ENCODE measurements around the gene HOXA4.
A peak's percentile ranks its signal among the peaks of the same experiment; 100 is the strongest.

Gene HOXA4

GRCh38 chr7:27157702-27158431 lies 27.3 kb upstream of the HOXA4 start:
- no peak for DNase-seq

DNA sequence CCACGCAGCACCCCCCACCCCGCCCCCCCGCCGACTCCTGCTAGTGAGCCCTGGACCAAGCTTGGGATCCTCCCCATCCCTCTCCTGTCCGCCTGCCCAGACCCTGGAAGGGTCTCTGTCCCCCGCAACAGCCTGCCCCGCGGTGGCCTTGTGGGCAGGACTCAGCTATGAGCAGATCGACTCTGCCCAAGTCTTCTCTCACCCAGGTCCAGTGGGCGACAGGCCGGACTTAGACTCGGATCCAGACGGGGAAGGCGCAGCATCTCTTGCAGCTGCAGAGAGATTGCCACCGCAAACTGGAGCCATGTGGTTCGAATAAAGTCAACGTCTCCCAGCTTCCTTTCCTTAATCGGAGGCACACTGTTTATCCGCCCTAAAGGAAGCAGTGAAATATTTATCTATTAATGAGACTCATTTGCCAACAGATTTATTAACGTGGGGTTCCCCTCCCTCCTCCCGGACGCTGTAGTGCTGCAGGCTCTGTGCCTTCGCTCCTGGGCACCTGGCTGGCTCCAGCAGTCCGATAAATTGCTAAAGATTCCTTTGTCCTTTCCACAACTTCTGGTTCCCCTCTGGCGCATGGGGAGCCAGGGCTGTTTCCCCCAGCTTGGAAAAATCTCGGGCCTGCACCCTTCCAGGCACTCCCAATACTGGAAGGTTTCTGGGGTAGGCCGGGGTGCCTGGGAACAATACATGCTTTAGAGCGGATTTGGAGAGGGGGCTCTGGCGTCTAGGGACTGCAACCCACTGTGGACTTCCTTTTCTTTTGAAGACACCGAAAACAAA lies 26.6 kb upstream of the HOXA4 start:
- DNase-seq = no peak

GRCh38 chr7:27156508-27156898 lies 25.9 kb upstream of the HOXA4 start, which contains the start of gene HOXA7:
HOXA7 (minus strand) TSS chr7:27156675; CDS start chr7:27156545, 130 bp downstream.
- no peak for DNase-seq

GRCh38 chr7:27155816-27156507 lies 25.4 kb upstream of the HOXA4 start:
- DNase-seq = no peak

DNA sequence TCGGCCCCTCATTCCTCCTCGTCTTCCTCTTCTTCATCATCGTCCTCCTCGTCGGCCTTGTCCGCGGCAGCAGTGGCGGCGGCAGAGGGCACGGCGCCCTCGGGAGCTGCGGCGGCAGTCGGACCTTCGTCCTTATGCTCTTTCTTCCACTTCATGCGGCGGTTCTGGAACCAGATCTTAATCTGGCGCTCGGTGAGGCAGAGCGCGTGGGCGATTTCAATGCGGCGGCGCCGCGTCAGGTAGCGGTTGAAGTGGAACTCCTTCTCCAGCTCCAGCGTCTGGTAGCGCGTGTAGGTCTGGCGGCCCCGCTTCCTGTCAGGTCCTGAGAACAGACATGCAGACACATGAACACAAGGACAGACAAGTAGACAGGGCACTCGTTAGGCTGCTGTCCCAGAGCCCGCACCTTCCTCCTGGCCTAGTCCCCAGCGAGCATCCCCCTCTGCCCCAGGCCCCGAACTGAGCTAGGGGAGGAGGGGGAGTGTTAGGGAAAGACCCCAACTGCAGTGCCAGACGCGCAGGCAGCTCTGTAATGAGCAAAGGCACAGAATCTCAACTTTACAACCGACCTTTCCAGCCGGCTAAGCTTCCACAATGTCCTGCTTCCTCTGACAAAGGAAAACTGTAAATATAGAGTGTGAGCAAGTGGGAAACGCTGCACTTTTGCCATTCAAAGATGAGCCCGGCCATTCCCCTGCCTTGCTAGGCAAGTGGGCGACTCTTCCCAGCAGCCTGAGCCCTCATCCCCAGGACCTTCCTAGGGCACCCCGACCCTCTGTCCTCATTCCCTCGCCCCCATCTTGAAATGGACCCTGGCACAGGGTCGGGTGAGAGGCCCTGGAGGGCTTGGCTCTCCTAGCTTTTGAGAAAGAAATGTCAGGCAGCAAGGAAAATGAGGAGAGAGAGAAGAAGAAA lies 24.6 kb upstream of the HOXA4 start:
- DNase-seq = no peak

DNA sequence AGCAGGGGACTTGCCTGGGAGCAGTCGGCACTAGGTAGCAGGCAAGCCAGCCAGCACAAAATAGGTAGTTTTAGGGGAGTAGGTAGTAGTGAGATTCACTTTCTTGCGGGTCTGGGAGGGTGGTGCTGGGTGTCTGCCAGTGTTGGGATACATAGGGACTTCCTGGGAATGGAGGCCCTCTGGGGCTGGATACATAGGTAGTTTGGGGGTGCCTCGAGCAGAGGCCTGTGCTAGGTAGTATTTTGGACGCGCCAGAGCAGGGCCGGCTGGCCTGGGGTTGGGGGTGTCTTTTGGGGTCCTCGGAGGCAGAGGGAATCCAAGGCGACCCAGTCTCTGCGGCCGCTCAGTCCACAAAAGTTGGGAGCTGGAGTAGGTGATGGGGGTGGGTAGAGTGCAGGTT lies 23.8 kb upstream of the HOXA4 start:
- no peak for DNase-seq

- DNase-seq = no peak
Measured at GRCh38 chr7:27153526-27153925, 23.0 kb upstream of the HOXA4 start.

DNA sequence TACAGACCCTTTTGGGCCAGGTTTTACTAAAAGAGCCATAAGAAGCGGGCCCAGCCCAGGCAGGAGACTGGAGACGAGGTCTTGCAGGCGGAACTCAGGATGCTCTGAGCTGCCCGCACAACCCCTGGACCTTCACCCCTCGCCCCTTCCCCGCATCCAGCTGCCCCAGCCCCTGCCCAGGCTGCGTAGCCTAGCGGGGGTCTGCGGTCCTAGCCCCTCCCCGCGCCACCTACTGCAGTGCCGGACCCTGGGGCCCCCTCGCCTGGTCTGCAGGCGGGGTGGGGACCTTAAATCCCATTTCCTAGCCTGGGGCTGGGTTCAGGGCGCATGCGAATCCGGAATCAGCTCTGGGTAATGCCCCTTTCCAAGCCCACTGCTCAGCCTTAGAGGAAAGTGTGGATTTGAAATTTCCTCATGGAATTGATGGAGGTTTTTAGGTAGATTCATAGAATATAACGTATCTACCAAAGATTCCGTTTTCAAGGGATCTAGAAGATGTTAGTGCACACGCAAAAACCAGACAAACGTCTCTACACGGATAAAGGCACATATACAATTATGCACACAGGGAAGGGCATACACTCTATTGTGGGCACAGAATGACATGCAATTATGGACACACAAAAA lies 22.4 kb upstream of the HOXA4 start:
- no peak for DNase-seq

- no peak for DNase-seq
Measured at GRCh38 chr7:27151931-27152815, 21.6 kb upstream of the HOXA4 start, which contains the start of gene HOXA3. HOXA3 (minus strand) TSS chr7:27152583; CDS start chr7:27110640, 41,943 bp downstream.

DNA sequence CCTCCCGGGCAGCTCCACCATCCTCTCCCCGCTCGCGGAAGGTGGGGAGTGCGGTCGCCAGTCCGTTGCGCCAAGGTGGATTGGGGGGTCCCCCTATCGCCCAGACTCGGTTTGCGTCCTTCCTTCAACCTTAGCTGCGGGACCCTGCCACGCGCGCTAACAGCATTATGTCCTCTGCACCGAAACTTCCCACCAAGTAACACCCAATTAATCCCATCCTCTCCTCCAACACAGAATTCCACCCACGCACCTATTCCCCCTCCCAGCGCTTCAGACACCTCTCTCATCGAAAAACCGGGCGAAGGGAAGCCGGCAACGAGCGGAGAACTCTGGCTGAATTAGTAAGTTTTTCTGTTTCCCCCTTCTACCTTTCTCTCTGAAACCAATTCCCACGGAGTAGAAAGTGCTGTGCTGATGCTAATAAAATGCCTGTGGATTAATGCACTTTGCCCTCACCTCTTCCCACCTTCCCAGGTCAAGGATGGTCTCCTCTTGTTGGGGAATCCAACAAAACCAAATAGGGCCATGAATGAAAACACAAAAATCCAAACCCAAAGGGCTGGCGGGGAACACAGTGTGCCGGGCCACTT lies 20.9 kb upstream of the HOXA4 start:
- no peak for DNase-seq

DNA sequence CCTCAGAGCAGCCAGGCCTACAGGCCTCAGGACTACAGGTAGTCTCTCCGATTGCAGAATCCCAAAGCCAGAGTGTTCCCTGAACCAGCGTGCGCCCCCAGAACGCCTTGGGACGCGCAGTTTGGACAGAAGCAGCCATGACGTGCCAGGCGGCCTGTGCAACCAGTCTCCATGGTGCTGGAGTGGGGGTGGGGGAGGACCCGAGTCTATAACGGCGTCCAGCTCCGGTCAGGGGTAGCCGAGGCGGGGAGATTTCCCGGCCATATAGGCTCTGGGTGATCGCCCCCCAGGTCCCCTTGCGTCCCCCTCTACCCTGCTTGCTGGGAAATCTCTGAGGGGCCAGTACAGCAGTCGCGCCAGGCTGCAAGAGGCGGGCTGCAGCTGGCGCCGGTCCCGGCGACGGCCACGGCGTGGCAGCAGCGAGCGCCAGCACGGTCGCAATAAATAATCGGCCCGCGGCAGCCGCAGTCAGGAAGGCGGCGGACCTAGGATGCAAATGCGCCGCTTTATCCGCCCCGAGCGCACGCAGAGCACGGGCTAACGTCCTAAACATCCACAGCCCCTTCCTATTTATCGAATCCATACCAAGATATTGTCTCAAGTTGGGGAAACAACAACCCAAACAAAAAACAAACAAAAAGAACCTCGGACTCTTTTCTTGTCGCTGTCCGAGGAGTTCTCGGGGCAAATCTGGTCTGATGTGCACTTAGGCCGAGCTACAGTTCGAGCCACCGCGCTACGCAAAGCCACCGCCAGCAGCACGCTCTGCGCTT lies 20.2 kb upstream of the HOXA4 start:
- DNase-seq = peak; percentile 16 to 27

DNA sequence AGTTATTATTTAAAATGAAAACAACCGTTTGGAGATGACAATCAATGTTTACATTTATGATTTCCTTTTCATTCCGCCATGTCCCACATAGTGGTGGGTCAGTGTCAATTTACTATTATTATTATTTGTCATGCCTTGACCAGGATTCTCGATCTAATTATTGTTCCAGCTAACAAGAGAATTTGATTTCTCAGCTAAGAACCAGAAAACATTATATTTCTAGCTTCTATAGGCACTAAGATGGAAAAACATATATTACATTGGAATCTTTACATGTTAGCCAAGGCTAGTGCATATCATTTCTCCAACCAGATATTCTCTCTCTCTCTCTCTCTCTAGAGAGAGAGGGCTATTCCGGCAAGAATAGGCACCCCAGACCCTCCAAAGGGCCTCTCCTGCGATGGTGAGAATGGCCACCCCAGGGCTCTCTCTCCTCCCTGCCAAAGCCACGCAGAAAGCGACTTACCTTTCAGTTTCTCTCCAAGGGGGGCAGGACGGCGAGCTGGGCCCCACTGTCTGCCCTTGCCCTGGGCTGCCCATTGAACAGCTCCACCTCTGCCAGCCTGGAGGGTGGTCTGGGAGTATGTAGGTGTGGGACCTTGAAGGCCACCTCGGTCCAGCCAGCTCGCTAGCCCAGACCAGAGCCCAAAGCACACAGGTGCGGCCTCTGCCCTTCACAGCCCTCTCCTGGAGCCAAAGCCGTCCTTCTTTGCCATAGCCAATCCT lies 19.4 kb upstream of the HOXA4 start:
- DNase-seq = no peak

DNA sequence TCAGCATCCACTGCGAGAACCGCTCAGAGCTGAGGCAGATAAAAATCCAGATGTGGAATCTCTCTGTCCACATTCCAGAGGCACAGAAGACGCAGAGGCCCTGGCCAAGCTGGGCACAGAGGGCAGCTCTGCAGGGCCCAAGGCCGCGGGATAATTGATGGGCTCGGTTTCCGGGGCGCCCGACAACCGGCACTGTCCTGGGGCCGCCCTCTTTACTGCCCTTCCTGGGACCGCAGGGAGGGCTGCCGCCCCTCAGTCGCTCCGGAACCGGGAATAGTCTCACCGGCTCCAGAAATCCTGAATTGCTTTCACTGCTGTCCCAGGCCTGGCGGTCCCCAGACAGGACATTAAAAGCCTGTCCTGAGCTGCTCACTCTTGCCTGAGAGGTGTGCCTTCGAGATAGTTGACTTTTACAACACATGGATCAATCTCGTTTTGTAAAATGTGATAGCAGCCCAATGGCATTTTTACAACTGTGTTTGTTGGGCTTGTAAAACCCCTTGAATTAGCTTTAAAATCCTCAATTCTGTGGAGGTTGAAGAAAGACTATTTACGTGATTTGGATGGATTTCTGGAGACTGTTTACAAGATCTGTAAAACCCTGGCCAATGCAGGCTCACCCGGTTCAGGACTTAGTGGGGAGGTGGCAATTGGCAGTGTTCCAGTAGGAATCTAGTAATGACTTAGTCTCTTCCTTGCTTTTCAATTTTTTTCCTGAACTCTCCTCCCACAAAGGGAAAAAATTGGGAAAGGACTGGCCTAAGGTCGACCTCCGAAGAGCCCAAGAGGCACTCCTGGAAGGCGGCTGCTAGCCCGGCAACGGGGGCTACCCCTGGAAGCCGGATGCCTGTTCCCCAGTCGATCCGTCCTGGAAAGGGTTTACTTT lies 18.4 kb upstream of the HOXA4 start:
- no peak for DNase-seq

DNA sequence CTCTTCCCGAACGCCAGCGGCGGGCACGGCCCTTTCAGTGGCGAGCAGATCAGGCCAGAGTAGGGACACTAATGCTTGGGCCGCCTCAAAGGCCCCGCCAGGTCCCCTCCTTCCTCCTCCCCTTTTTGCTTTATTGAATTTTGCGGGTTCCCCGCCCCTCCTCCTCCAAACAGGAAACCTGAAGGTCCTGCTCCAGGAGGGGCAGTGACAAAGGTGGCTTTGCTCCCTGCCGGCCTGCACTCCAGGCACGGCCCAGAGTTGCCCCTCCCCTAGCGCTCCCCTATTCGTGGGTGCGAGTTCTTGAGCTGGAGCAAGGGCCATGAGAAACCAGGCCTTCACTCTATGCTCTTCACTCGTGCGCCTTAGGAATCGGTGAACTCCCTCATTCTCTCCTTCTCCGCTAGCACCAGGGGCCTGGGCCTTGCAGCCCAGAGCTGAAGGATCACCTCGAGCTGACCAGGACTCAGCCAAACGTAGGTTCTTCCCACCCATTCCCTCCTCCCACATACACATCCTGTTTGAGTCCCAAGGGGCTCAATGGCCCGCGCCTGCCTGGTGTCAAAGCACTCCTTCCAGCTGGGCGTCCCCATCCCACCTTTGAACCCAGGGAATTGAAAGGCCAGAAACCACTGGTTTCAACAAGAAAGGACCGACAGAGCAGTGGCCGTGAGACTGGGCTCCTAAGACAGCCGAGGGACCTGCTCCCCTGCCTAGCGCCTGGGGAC lies 17.6 kb upstream of the HOXA4 start:
- DNase-seq = no peak

DNA sequence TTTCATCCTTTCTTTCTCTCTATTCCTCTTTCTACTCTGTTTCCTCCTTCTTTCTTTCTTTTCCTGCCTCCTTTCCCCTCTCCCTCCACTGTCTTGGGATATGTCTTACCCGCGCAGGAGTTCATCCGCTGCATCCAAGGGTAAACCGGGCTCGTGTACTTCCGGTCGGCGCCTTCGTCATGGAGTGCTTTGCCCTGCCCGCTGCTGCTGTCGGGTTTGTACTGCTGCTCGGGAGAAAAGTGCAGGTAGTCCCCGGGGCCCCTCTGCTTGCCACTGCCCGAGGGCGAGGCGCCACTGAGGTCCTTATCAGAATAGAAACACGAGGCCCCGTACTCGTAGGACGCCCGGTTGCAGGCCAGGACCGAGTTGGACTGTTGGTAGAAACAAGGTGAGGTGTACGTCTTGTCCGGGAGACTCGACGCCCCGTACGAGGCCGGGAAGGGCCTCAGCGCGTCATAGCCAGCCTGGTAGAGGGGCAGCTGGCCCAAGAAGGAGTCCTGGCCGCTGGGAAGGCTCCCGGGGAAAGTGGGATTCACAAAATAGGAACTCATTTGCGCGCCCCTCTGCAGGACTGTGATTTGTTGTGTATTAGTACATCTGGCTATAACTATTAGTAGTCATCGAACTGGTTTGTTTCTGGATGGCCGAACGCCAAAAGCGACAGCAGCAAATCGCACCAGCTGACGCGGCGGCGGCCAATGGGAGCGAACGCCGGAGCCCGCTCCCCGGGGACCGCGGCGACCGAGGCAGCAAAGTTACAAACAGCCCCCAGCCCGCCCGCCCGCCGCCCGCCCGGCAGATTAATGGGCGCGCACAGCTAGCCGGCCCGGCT lies 16.9 kb upstream of the HOXA4 start, which contains the start of gene HOXA6:
TSS of gene HOXA6 (minus strand) at position 576 of the 832 bp plus-strand sequence. CDS start at position 551, 25 bp downstream.
- DNase-seq = no peak

Measured in AML-193 (cell line).